HEK293T (cell line): ENCODE measurements around the gene GALNT18.

ENCODE experiments used
- CTCF ChIA-PET: fragments of 350-600 bp; formaldehyde crosslinking; extraction: SDS; loops from one replicate; lab custom pipeline; 2021; ENCODE audit warnings: antibody characterized with exemption, inconsistent platforms; lab: Yijun Ruan, JAX
- POLR2A ChIA-PET: fragments of 350-600 bp; formaldehyde crosslinking; extraction: SDS; loops from one replicate; lab custom pipeline; 2020; ENCODE audit warnings: antibody characterized with exemption, inconsistent platforms; lab: Yijun Ruan, JAX
- DNase-seq: peaks from one replicate; pipeline ENCODE4 v3.0.0; 2012; ENCODE audit warnings: mixed read lengths; ENCODE audit errors: extremely low spot score
- ARNT ChIP-seq: fragments of 450-650 bp; IDR thresholded peaks from 2 replicates; pipeline ENCODE4 v1.6.1; 2017; ENCODE audit warnings: mild to moderate bottlenecking
- BHLHE40 ChIP-seq: fragments of 450-650 bp; IDR thresholded peaks from 2 replicates; pipeline ENCODE4 v1.6.1; 2016; ENCODE audit warnings: mild to moderate bottlenecking, moderate library complexity, borderline replicate concordance
- CTBP1 ChIP-seq: fragments of 450-650 bp; IDR thresholded peaks from 2 replicates; pipeline ENCODE4 v1.6.1; 2016; ENCODE audit warnings: borderline replicate concordance
- ELF4 ChIP-seq: fragments of 450-650 bp; IDR thresholded peaks from 2 replicates; pipeline ENCODE4 v1.6.1; 2017; ENCODE audit warnings: antibody characterized with exemption
- FOXA1 ChIP-seq: fragments of 450-650 bp; IDR thresholded peaks from 2 replicates; pipeline ENCODE4 v1.6.1; 2016; ENCODE audit warnings: mild to moderate bottlenecking
- FOXK2 ChIP-seq: fragments of 450-650 bp; IDR thresholded peaks from 2 replicates; pipeline ENCODE4 v1.6.1; 2016; ENCODE audit warnings: mild to moderate bottlenecking
- FOXM1 ChIP-seq: fragments of 450-650 bp; IDR thresholded peaks from 2 replicates; pipeline ENCODE4 v1.6.1; 2017; ENCODE audit warnings: mild to moderate bottlenecking, borderline replicate concordance
- HDGF ChIP-seq: fragments of 450-650 bp; IDR thresholded peaks from 2 replicates; pipeline ENCODE4 v1.6.1; 2017; ENCODE audit warnings: antibody characterized with exemption, borderline replicate concordance
- L3MBTL2 ChIP-seq: fragments of 450-650 bp; conservative IDR thresholded peaks from 2 replicates; pipeline ENCODE4 v1.6.1; 2016; ENCODE audit warnings: mild to moderate bottlenecking
- LEF1 ChIP-seq: fragments of 450-650 bp; IDR thresholded peaks from 2 replicates; pipeline ENCODE4 v1.6.1; 2017; ENCODE audit warnings: mild to moderate bottlenecking, borderline replicate concordance
- NFRKB ChIP-seq: fragments of 450-650 bp; IDR thresholded peaks from 2 replicates; pipeline ENCODE4 v1.6.1; 2016; ENCODE audit warnings: mild to moderate bottlenecking, moderate library complexity
- PKNOX1 ChIP-seq: fragments of 450-650 bp; IDR thresholded peaks from 2 replicates; pipeline ENCODE4 v1.6.1; 2016
- SP1 ChIP-seq: fragments of 450-650 bp; IDR thresholded peaks from 2 replicates; pipeline ENCODE4 v1.6.1; 2017
- SUZ12 ChIP-seq: fragments of 450-650 bp; IDR thresholded peaks from 2 replicates; pipeline ENCODE4 v1.6.1; 2016; ENCODE audit warnings: mild to moderate bottlenecking
- TARDBP ChIP-seq: fragments of 450-650 bp; IDR thresholded peaks from 2 replicates; pipeline ENCODE4 v1.6.1; 2016
- ZNF384 ChIP-seq: fragments of 450-650 bp; IDR thresholded peaks from 2 replicates; pipeline ENCODE4 v1.6.1; 2016

GALNT18 gene

GRCh38 chr11:11349870-11350337 lies 271.9 kb downstream of the GALNT18 start:
- TF ChIP-seq HDGF (no peak), PKNOX1 (no peak), BHLHE40 (no peak), FOXM1 (no peak), LEF1 (no peak), ELF4 (no peak), ARNT (no peak), SUZ12 (no peak), L3MBTL2 (no peak)
- DNase-seq: no peak
- POLR2A ChIA-PET: no interaction called here
- CTCF ChIA-PET: no interaction called here

- DNase-seq: no peak
- POLR2A ChIA-PET: no interaction called here
- CTCF ChIA-PET: no interaction called here
- no peak for TF ChIP-seq L3MBTL2
- TF ChIP-seq LEF1: no peak
- TF ChIP-seq ZNF384: no peak
- TF ChIP-seq NFRKB: no peak
- no peak for TF ChIP-seq PKNOX1
- no peak for TF ChIP-seq SUZ12
- TF ChIP-seq SP1: no peak
- no peak for TF ChIP-seq BHLHE40
- no peak for TF ChIP-seq ELF4
- no peak for TF ChIP-seq CTBP1
- TF ChIP-seq HDGF: no peak
- TF ChIP-seq FOXK2: no peak
Measured at GRCh38 chr11:11349106-11349825, 272.5 kb downstream of the GALNT18 start.

- DNase-seq: no peak
- POLR2A ChIA-PET: no interaction called here
- TF ChIP-seq SP1 (no peak), BHLHE40 (no peak), PKNOX1 (no peak), L3MBTL2 (no peak), LEF1 (no peak), HDGF (no peak), ZNF384 (no peak), FOXK2 (no peak), NFRKB (no peak)
- CTCF ChIA-PET: no interaction called here
Measured at GRCh38 chr11:11348303-11348702, 273.5 kb downstream of the GALNT18 start.

- no peak for DNase-seq
- TF ChIP-seq BHLHE40 (no peak), FOXM1 (no peak), LEF1 (no peak), FOXA1 (no peak), ZNF384 (no peak), FOXK2 (no peak)
- POLR2A ChIA-PET: no interaction called here
- CTCF ChIA-PET: interaction anchor here (0.5 kb wide), 1 partner anchor 361 kb away, joined by 4 read pairs; no protein-coding TSS in a partner anchor
Measured at GRCh38 chr11:11347592-11347991, 274.2 kb downstream of the GALNT18 start.

- TF ChIP-seq NFRKB (no peak), ELF4 (no peak), ARNT (no peak), SP1 (no peak), FOXM1 (no peak), PKNOX1 (peak; percentile 58), CTBP1 (0 out of 2 replicates have a peak, but pooled peaks have one; percentile 18)
- ChIA-PET CTCF (no interaction called here), POLR2A (no interaction called here)
- DNase-seq: peak; percentile 31
Measured at GRCh38 chr11:11346303-11346702, 275.5 kb downstream of the GALNT18 start.

GRCh38 chr11:11345099-11345498 lies 276.7 kb downstream of the GALNT18 start:
- TF ChIP-seq CTBP1: no peak
- no peak for TF ChIP-seq HDGF
- no peak for TF ChIP-seq FOXK2
- no peak for TF ChIP-seq SP1
- TF ChIP-seq LEF1: no peak
- TF ChIP-seq BHLHE40: no peak
- no peak for TF ChIP-seq SUZ12
- TF ChIP-seq L3MBTL2: no peak
- TF ChIP-seq ZNF384: no peak
- TF ChIP-seq ELF4: no peak
- TF ChIP-seq TARDBP: no peak
- no peak for TF ChIP-seq PKNOX1
- TF ChIP-seq ARNT: no peak
- no peak for TF ChIP-seq FOXM1
- CTCF ChIA-PET: no interaction called here

More at GRCh38 chr11:11345099-11345498, 276.7 kb downstream of the GALNT18 start:
- POLR2A ChIA-PET: no interaction called here
- no peak for DNase-seq
